SK-N-SH (cell line): ENCODE data around the gene YES1. TPM values are rescaled to one million over a fixed set of nuclear protein-coding genes. Genes with fewer than 3 reads are reported as not detected.

ENCODE experiments used
- CTCF ChIA-PET: fragments of 300-600, 350-600 bp; formaldehyde crosslinking; extraction: SDS; loops from one replicate; lab custom pipeline; 2021; lab: Yijun Ruan, JAX
- POLR2A ChIA-PET: fragments of 350-600 bp; sonication (Branson Sonifier 250); formaldehyde crosslinking; extraction: SDS; loops from one replicate; lab custom pipeline; 2020; ENCODE audit warnings: antibody characterized with exemption, inconsistent platforms; lab: Yijun Ruan, JAX
- DNase-seq: peaks from one replicate; pipeline ENCODE4 v3.0.0; 2012
- H2AFZ ChIP-seq: fragments of 200-600 bp; sonication (generic); 2 replicates; pipeline ENCODE4 v1.8.1; 2016; ENCODE audit warnings: antibody characterized with exemption, mild to moderate bottlenecking, low read depth
- H3F3A ChIP-seq: fragments of 200-600 bp; sonication (generic); replicated peaks from 2 replicates; pipeline ENCODE3; 2016; ENCODE audit warnings: antibody characterized with exemption, mild to moderate bottlenecking; ENCODE audit not compliant: insufficient read depth
- H3K27ac ChIP-seq, 2 experiments: fragments of 200-500 bp in 1 of 2; fragments of 200-600 bp in 1 of 2; sonication (Bioruptor generic) in 1 of 2; sonication (generic), shearing (Covaris generic) in 1 of 2; 2 replicates each; pipeline versions ENCODE4 v1.5.1 to v1.6.1; 2014 to 2016; ENCODE audit warnings: low read depth in 2 of 2, inconsistent platforms in 1 of 2, low read length in 1 of 2, mild to moderate bottlenecking in 1 of 2, mixed read lengths in 1 of 2
- H3K27me3 ChIP-seq: fragments of 200-600 bp; sonication (generic), shearing (Covaris generic); 2 replicates; pipeline ENCODE4 v1.6.1; 2016; ENCODE audit warnings: mixed run types; ENCODE audit not compliant: insufficient read depth
- H3K36me3 ChIP-seq, 2 experiments: fragments of 200-500 bp in 1 of 2; fragments of 200-600 bp in 1 of 2; sonication (Bioruptor generic) in 1 of 2; sonication (generic) in 1 of 2; replicated peaks in 1 of 2; 2 replicates each; pipeline versions ENCODE3 to v1.5.1; 2014 to 2016; ENCODE audit warnings: low read length in 1 of 2, mild to moderate bottlenecking in 1 of 2; ENCODE audit not compliant: insufficient read depth in 2 of 2, control insufficient read depth in 1 of 2
- H3K4me1 ChIP-seq, 2 experiments: fragments of 200-500 bp in 1 of 2; fragments of 200-600 bp in 1 of 2; sonication (Bioruptor generic) in 1 of 2; sonication (generic), shearing (Covaris generic) in 1 of 2; 2 replicates each; pipeline versions ENCODE4 v1.5.1 to v1.6.1; 2014 to 2016; ENCODE audit warnings: low read depth in 1 of 2, low read length in 1 of 2, mixed run types in 1 of 2; ENCODE audit not compliant: insufficient read depth in 2 of 2, control insufficient read depth in 1 of 2
- H3K4me2 ChIP-seq: fragments of 200-600 bp; sonication (generic), shearing (Covaris generic); 2 replicates; pipeline ENCODE4 v1.6.1; 2017; ENCODE audit warnings: mixed run types
- H3K4me3 ChIP-seq, 2 experiments: fragments of 200-500 bp in 1 of 2; fragments of 200-600 bp in 1 of 2; sonication (Bioruptor generic) in 1 of 2; sonication (generic), shearing (Covaris generic) in 1 of 2; 2 replicates each; pipeline versions ENCODE4 v1.5.1 to v1.8.1; 2014 to 2016; ENCODE audit warnings: low read depth in 2 of 2, inconsistent platforms in 1 of 2, low read length in 1 of 2, mild to moderate bottlenecking in 1 of 2, mixed read lengths in 1 of 2, moderate library complexity in 1 of 2
- H3K79me2 ChIP-seq: fragments of 200-600 bp; sonication (generic); 2 replicates; pipeline ENCODE4 v1.8.1; 2017; ENCODE audit warnings: mild to moderate bottlenecking; ENCODE audit not compliant: insufficient read depth
- H3K9ac ChIP-seq: fragments of 200-600 bp; sonication (generic); 2 replicates; pipeline ENCODE4 v1.6.1; 2017; ENCODE audit warnings: mixed run types
- H3K9me2 ChIP-seq: fragments of 200-600 bp; sonication (generic); 2 replicates; pipeline ENCODE4 v1.6.1; 2017; ENCODE audit warnings: mixed run types
- H3K9me3 ChIP-seq: fragments of 200-600 bp; sonication (generic); 2 replicates; pipeline ENCODE4 v1.6.1; 2017; ENCODE audit warnings: mixed run types, mild to moderate bottlenecking, moderate library complexity
- H4K20me1 ChIP-seq: fragments of 200-600 bp; sonication (generic); 2 replicates; pipeline ENCODE4 v1.6.1; 2017; ENCODE audit warnings: mild to moderate bottlenecking, mixed run types; ENCODE audit not compliant: insufficient read depth
- ELF1 ChIP-seq: IDR thresholded peaks from 2 replicates; pipeline ENCODE4 v1.4.0; 2012
- FOXM1 ChIP-seq: IDR thresholded peaks from 2 replicates; pipeline ENCODE4 v1.4.0; 2012; ENCODE audit warnings: low read depth, mild to moderate bottlenecking
- GATA2 ChIP-seq: sonication (generic); formaldehyde crosslinking; IDR thresholded peaks from 2 replicates; pipeline ENCODE4 v1.5.0; 2020; ENCODE audit warnings: mild to moderate bottlenecking, missing genetic modification reagents
- IRF3 ChIP-seq: fragments of 150-350 bp; IDR thresholded peaks from 2 replicates; pipeline ENCODE4 v1.6.1; 2016; ENCODE audit warnings: mild to moderate bottlenecking, low read depth, low read length
- JUND ChIP-seq: IDR thresholded peaks from 2 replicates; pipeline ENCODE4 v1.4.0; 2012
- MEF2A ChIP-seq: IDR thresholded peaks from 2 replicates; pipeline ENCODE4 v1.4.0; 2012; ENCODE audit warnings: low read depth, borderline replicate concordance
- NFIC ChIP-seq: IDR thresholded peaks from 2 replicates; pipeline ENCODE4 v1.4.0; 2012; ENCODE audit warnings: borderline replicate concordance
- NRF1 ChIP-seq: IDR thresholded peaks from 2 replicates; pipeline ENCODE4 v1.6.1; 2012; ENCODE audit warnings: low read depth, mild to moderate bottlenecking, low read length
- POLR2AphosphoS5 ChIP-seq: IDR thresholded peaks from 2 replicates; pipeline ENCODE4 v1.6.1; 2012; ENCODE audit warnings: low read depth, low read length
- RAD21 ChIP-seq: IDR thresholded peaks from 2 replicates; pipeline ENCODE4 v1.6.1; 2012; ENCODE audit warnings: mild to moderate bottlenecking, low read length
- REST ChIP-seq: IDR thresholded peaks from 2 replicates; pipeline ENCODE4 v1.6.1; 2012; ENCODE audit warnings: mild to moderate bottlenecking, low read depth, low read length, moderate library complexity
- RFX5 ChIP-seq: IDR thresholded peaks from 2 replicates; pipeline ENCODE4 v1.6.1; 2012; ENCODE audit warnings: mild to moderate bottlenecking, improper control_type of control experiment, low read length
- SMC3 ChIP-seq: IDR thresholded peaks from 2 replicates; pipeline ENCODE4 v1.6.1; 2012; ENCODE audit warnings: low read depth, low read length, improper control_type of control experiment
- TAF1 ChIP-seq: IDR thresholded peaks from 2 replicates; pipeline ENCODE4 v1.6.1; 2012; ENCODE audit warnings: low read depth, mild to moderate bottlenecking, low read length, moderate library complexity, borderline replicate concordance
- TCF12 ChIP-seq: IDR thresholded peaks from 2 replicates; pipeline ENCODE4 v1.4.0; 2012
- TEAD4 ChIP-seq: IDR thresholded peaks from 2 replicates; pipeline ENCODE4 v1.4.0; 2012; ENCODE audit warnings: mild to moderate bottlenecking, borderline replicate concordance; ENCODE audit not compliant: insufficient read depth
- USF1 ChIP-seq: IDR thresholded peaks from 2 replicates; pipeline ENCODE4 v1.4.0; 2012; ENCODE audit warnings: low read depth, borderline replicate concordance
- YY1 ChIP-seq: IDR thresholded peaks from 2 replicates; pipeline ENCODE4 v1.4.0; 2012; ENCODE audit warnings: low read depth, mild to moderate bottlenecking
- WGBS: methylation state at CpG from one replicate; pipeline ENCODE4 v1.1.6; 2017; ENCODE audit warnings: low lambda C conversion rate; 5-methylcytosine and 5-hydroxymethylcytosine counted together
- polyA plus RNA-seq, 3 experiments: library from polyadenylated mRNA; depleted of rRNA; stranded (reverse); fragments of >200 nt; gene quantifications; 2 replicates each; pipeline ENCODE4 v1.2.3, GENCODE V29; 2012

YES1 gene
- polyA plus RNA-seq, 1 of the 3 experiments (the other 2 are of a cell fraction) = 7.9 TPM

- no peak overlapping the region for H3K27ac ChIP-seq
- H3K9me3 ChIP-seq = no peaks in the 10 kb centered on the region
- no peaks in the 10 kb centered on the region for H3K9me2 ChIP-seq
- H3K79me2 ChIP-seq = peaks cover 84% of the 10 kb centered on the region
- no peak for TF ChIP-seq JUND
- TF ChIP-seq RFX5 = no peak
- TF ChIP-seq RAD21 = no peak
- no peak for TF ChIP-seq SMC3
- no peak for TF ChIP-seq USF1
- no peak for TF ChIP-seq TCF12
- no peak for TF ChIP-seq TAF1
- no peak for TF ChIP-seq YY1
- TF ChIP-seq TEAD4 = no peak
- TF ChIP-seq ELF1 = no peak
- TF ChIP-seq NRF1 = no peak
- no peak for TF ChIP-seq GATA2 (CRISPR knock-in tag)
- no peak for TF ChIP-seq POLR2AphosphoS5
- TF ChIP-seq MEF2A = no peak
- TF ChIP-seq IRF3 = no peak
- no peak for TF ChIP-seq NFIC
- no peak for TF ChIP-seq REST
- TF ChIP-seq FOXM1 = no peak
- TF ChIP-seq, all 33 proteins: peak for 0
- WGBS = 68% methylated on average over 5 of the region's 5 CpGs
- DNase-seq = no peak
- Histone ChIP-seq H3K27me3 (peaks cover 11% of the 10 kb centered on the region; the same call in 1 of the 2 replicates), H2AFZ (no peak overlapping the region), H3K4me1 (no peaks in the 10 kb centered on the region; a peak in 2 of 4 replicates), H3K9ac (no peak overlapping the region), H4K20me1 (peaks cover 41% of the 10 kb centered on the region), H3K4me2 (peak overlapping the region; percentile 1; the same call in 1 of the 2 replicates), H3F3A (no peaks in the 10 kb centered on the region), H3K4me3 (no peak overlapping the region), H3K36me3 (no peaks in the 10 kb centered on the region)
- ChIA-PET POLR2A (no interaction called here), CTCF (interaction anchor here (1.4 kb wide), 1 partner anchor 93 kb away, joined by 3 read pairs; the partner anchor contains the start of gene ENOSF1)
Observed at GRCh38 chr18:805008-805754, 6.9 kb downstream of the YES1 start.
